Astrocyte (in vitro differentiated cells and primary cell): ENCODE measurements around the gene WASHC2A.
"Not testable (repeated sequence)": the region's sequence is repeated elsewhere in the genome, so short reads cannot be mapped to it uniquely, and the experiment has no call there.

Experiments
- CTCF ChIP-seq: IDR thresholded peaks from 2 replicates; pipeline ENCODE4 v1.5.1; 2011; ENCODE audit warnings: low read depth, mild to moderate bottlenecking, inconsistent platforms, low read length, moderate library complexity; ENCODE audit not compliant: insufficient read depth
- EZH2 ChIP-seq: IDR thresholded peaks from 2 replicates; pipeline ENCODE4 v1.6.1; 2012; ENCODE audit warnings: mild to moderate bottlenecking, low read length, inconsistent platforms; ENCODE audit not compliant: insufficient read depth

DNA sequence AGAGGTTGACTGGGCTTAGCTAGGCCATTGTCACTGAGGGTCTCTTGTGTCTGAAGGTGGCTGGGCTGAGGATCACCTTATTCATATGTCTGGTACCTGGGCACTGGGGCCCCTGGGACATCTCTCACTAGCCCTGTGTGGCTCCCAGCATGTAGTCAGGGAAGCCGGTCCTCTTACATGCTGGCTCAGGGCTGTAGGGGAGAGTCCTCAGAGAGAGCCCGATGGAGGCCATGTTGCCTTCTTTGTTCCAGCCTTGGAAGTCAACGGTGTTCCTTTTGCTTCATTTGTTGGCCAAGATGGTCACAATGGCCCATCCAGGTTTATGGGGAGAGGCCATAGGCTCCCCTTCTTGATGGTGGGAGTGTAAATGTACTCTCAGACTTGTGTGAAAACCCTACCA, 34.0 kb downstream of the WASHC2A start:
- not testable (repeated sequence) for TF ChIP-seq CTCF, EZH2
